HG02678 (cell line): ENCODE data around the gene SLC49A3.
"Not testable (repeated sequence)": the region's sequence is repeated elsewhere in the genome, so short reads cannot be mapped to it uniquely, and the experiment has no call there.

Experiments used
- ATAC-seq: cut with Tn5 transposase; IDR thresholded peaks from one replicate; pipeline ENCODE4 v1.9.1; 2021; ENCODE audit warnings: mild to moderate bottlenecking, moderate library complexity; ENCODE audit not compliant: unreplicated experiment

Gene SLC49A3

GRCh38 chr4:688854-689681 lies at the start of gene SLC49A3:
Gene SLC49A3, minus strand, starts transcription at chr4:689151. Its CDS starts 24 bp downstream, at chr4:689127.
- ATAC-seq = no peak

GRCh38 chr4:736561-736960 lies 47.6 kb upstream of the SLC49A3 start:
- not testable (repeated sequence) for ATAC-seq

GRCh38 chr4:735583-735982 lies 46.6 kb upstream of the SLC49A3 start:
- ATAC-seq = no peak

GRCh38 chr4:734951-735350 lies 46.0 kb upstream of the SLC49A3 start:
- ATAC-seq = no peak

- ATAC-seq = no peak
Measured at GRCh38 chr4:734075-734474, 45.1 kb upstream of the SLC49A3 start.

GRCh38 chr4:733631-733980 lies 44.7 kb upstream of the SLC49A3 start:
- ATAC-seq = no peak

GRCh38 chr4:732911-733630 lies 44.1 kb upstream of the SLC49A3 start:
- no peak for ATAC-seq

GRCh38 chr4:732486-732885 lies 43.5 kb upstream of the SLC49A3 start:
- ATAC-seq = no peak

- ATAC-seq = not testable (repeated sequence)
Measured at GRCh38 chr4:731954-732353, 43.0 kb upstream of the SLC49A3 start.

- not testable (repeated sequence) for ATAC-seq
Measured at GRCh38 chr4:730946-731904, 42.3 kb upstream of the SLC49A3 start.

GRCh38 chr4:730511-730910 lies 41.6 kb upstream of the SLC49A3 start:
- no peak for ATAC-seq

- ATAC-seq = no peak
Measured at GRCh38 chr4:729336-730315, 40.7 kb upstream of the SLC49A3 start.

GRCh38 chr4:727576-727975 lies 38.6 kb upstream of the SLC49A3 start:
- no peak for ATAC-seq

- no peak for ATAC-seq
Measured at GRCh38 chr4:726838-727237, 37.9 kb upstream of the SLC49A3 start.

GRCh38 chr4:726235-726787 lies 37.4 kb upstream of the SLC49A3 start:
- no peak for ATAC-seq

GRCh38 chr4:725391-726234 lies 36.7 kb upstream of the SLC49A3 start:
- no peak for ATAC-seq

- no peak for ATAC-seq
Measured at GRCh38 chr4:723751-724530, 35.0 kb upstream of the SLC49A3 start.

- no peak for ATAC-seq
Measured at GRCh38 chr4:722851-723360, 34.0 kb upstream of the SLC49A3 start.
